Ishikawa (cell line): ENCODE results near the gene TBC1D20.

ENCODE experiments used
- CEBPB ChIP-seq: IDR thresholded peaks from 2 replicates; pipeline ENCODE4 v1.6.1; 2012
- EP300 ChIP-seq: IDR thresholded peaks from 2 replicates; pipeline ENCODE4 v1.6.1; 2012; ENCODE audit warnings: borderline replicate concordance
- RAD21 ChIP-seq: IDR thresholded peaks from 2 replicates; pipeline ENCODE4 v1.6.1; 2012; ENCODE audit warnings: low read depth
- TCF12 ChIP-seq: IDR thresholded peaks from 2 replicates; pipeline ENCODE4 v1.6.1; 2012; ENCODE audit warnings: low read depth
- YY1 ChIP-seq: IDR thresholded peaks from 2 replicates; pipeline ENCODE4 v1.6.1; 2012; ENCODE audit warnings: low read depth

GRCh38 chr20:503048-503737, 40.9 kb upstream of the TBC1D20 start:
- TF ChIP-seq CEBPB (no peak), EP300 (no peak), YY1 (no peak), TCF12 (no peak), RAD21 (no peak)
